ENCODE measurements around the gene FBXW4. TPM values are rescaled to one million over a fixed set of nuclear protein-coding genes. Genes with fewer than 3 reads are reported as not detected.
A peak's percentile ranks its signal among the peaks of the same experiment; 100 is the strongest.

The FBXW4 gene
- total RNA-seq, 2 experiments from 2014 or later: 43.1 to 60.9 TPM

GRCh38 chr10:101723176-101723575 lies 28.2 kb upstream of the FBXW4 start:
- no peaks in the 10 kb centered on the region for H3K36me3 ChIP-seq (ENCODE audit: insufficient read depth, low read length)
- H3K4me1 ChIP-seq (ENCODE audit: insufficient read depth, low read length, poor library complexity, severe bottlenecking): peaks cover 6% of the 10 kb centered on the region
- BruUV-seq (replicated peaks): no TSS peak
- no peak overlapping the region for H3K4me3 ChIP-seq (ENCODE audit: low read depth, low read length, poor library complexity, severe bottlenecking)
- H3K9me2 ChIP-seq (ENCODE audit: insufficient read depth, low read length): no peaks in the 10 kb centered on the region
- H3K9me3 ChIP-seq (ENCODE audit: low read length): no peaks in the 10 kb centered on the region
- no peak for DNase-seq (ENCODE audit: low spot score)
- no peak overlapping the region for H2AFZ ChIP-seq (ENCODE audit: low read length)
- no peak overlapping the region for H3K4me2 ChIP-seq (ENCODE audit: low read length)
- POLR2A ChIA-PET: no interaction called here
- intact Hi-C loops (cut with micrococcal nuclease; ENCODE audit: unreplicated experiment): no loop called here
- H3K79me2 ChIP-seq (ENCODE audit: insufficient read depth, low read depth, low read length): no peaks in the 10 kb centered on the region
- CTCF ChIA-PET (ENCODE audit: unreplicated experiment): no interaction called here
- H4K20me1 ChIP-seq (ENCODE audit: insufficient read depth, low read length): no peaks in the 10 kb centered on the region
- no peak for TF ChIP-seq EZH2phosphoT487 (IDR thresholded peaks at IDR 0.05; ENCODE audit: borderline replicate concordance, low read depth, low read length)
- TF ChIP-seq, protein P1, sequence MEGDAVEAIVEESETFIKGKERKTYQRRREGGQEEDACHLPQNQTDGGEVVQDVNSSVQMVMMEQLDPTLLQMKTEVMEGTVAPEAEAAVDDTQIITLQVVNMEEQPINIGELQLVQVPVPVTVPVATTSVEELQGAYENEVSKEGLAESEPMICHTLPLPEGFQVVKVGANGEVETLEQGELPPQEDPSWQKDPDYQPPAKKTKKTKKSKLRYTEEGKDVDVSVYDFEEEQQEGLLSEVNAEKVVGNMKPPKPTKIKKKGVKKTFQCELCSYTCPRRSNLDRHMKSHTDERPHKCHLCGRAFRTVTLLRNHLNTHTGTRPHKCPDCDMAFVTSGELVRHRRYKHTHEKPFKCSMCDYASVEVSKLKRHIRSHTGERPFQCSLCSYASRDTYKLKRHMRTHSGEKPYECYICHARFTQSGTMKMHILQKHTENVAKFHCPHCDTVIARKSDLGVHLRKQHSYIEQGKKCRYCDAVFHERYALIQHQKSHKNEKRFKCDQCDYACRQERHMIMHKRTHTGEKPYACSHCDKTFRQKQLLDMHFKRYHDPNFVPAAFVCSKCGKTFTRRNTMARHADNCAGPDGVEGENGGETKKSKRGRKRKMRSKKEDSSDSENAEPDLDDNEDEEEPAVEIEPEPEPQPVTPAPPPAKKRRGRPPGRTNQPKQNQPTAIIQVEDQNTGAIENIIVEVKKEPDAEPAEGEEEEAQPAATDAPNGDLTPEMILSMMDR (conservative IDR thresholded peaks at IDR 0.05; ENCODE audit: low read length): no peak
- H3K27ac ChIP-seq (ENCODE audit: low read depth, low read length, poor library complexity, severe bottlenecking): no peak overlapping the region

- H3K9me2 ChIP-seq (ENCODE audit: insufficient read depth, low read length): no peaks in the 10 kb centered on the region
- H3K4me3 ChIP-seq (ENCODE audit: low read depth, low read length, poor library complexity, severe bottlenecking): no peak overlapping the region
- H2AFZ ChIP-seq (ENCODE audit: low read length): no peak overlapping the region
- H3K27ac ChIP-seq (ENCODE audit: low read depth, low read length, poor library complexity, severe bottlenecking): no peak overlapping the region
- no peaks in the 10 kb centered on the region for H3K36me3 ChIP-seq (ENCODE audit: insufficient read depth, low read length)
- no peak overlapping the region for H3K4me2 ChIP-seq (ENCODE audit: low read length)
- no peaks in the 10 kb centered on the region for H3K79me2 ChIP-seq (ENCODE audit: insufficient read depth, low read depth, low read length)
- H4K20me1 ChIP-seq (ENCODE audit: insufficient read depth, low read length): no peaks in the 10 kb centered on the region
- POLR2A ChIA-PET: no interaction called here
- TF ChIP-seq EZH2phosphoT487 (IDR thresholded peaks at IDR 0.05; ENCODE audit: borderline replicate concordance, low read depth, low read length): no peak
- TF ChIP-seq, protein P1 (conservative IDR thresholded peaks at IDR 0.05; ENCODE audit: low read length): no peak
- no TSS peak for BruUV-seq (replicated peaks)
- H3K4me1 ChIP-seq (ENCODE audit: insufficient read depth, low read length, poor library complexity, severe bottlenecking): peaks cover 8% of the 10 kb centered on the region
- CTCF ChIA-PET (ENCODE audit: unreplicated experiment): no interaction called here
- no peak for DNase-seq (ENCODE audit: low spot score)
- intact Hi-C loops (cut with micrococcal nuclease; ENCODE audit: unreplicated experiment): no loop called here
- no peaks in the 10 kb centered on the region for H3K9me3 ChIP-seq (ENCODE audit: low read length)
These were observed 26.8 kb upstream of the FBXW4 start for GRCh38 chr10:101721806-101722205.

- BruUV-seq (replicated peaks): no TSS peak
- no peak for TF ChIP-seq EZH2phosphoT487 (IDR thresholded peaks at IDR 0.05; ENCODE audit: borderline replicate concordance, low read depth, low read length)
- TF ChIP-seq, protein P1 (conservative IDR thresholded peaks at IDR 0.05; ENCODE audit: low read length): peak; percentile 32
- ChIA-PET CTCF (ENCODE audit: unreplicated experiment) (no interaction called here), POLR2A (no interaction called here)
- Histone ChIP-seq H3K36me3 (ENCODE audit: insufficient read depth, low read length) (no peaks in the 10 kb centered on the region), H3K4me1 (ENCODE audit: insufficient read depth, low read length, poor library complexity, severe bottlenecking) (peaks cover 9% of the 10 kb centered on the region), H3K4me3 (ENCODE audit: low read depth, low read length, poor library complexity, severe bottlenecking) (no peak overlapping the region), H3K27ac (ENCODE audit: low read depth, low read length, poor library complexity, severe bottlenecking) (no peak overlapping the region), H2AFZ (ENCODE audit: low read length) (no peak overlapping the region), H3K9me2 (ENCODE audit: insufficient read depth, low read length) (no peaks in the 10 kb centered on the region), H3K79me2 (ENCODE audit: insufficient read depth, low read depth, low read length) (no peaks in the 10 kb centered on the region), H4K20me1 (ENCODE audit: insufficient read depth, low read length) (no peaks in the 10 kb centered on the region), H3K9me3 (ENCODE audit: low read length) (no peaks in the 10 kb centered on the region), H3K4me2 (ENCODE audit: low read length) (no peak overlapping the region)
- intact Hi-C loops (cut with micrococcal nuclease; ENCODE audit: unreplicated experiment): no loop called here
- no peak for DNase-seq (ENCODE audit: low spot score)
These were observed 25.7 kb upstream of the FBXW4 start for GRCh38 chr10:101720606-101721230.
